ENCODE measurements around the gene ADGB. TPM values are rescaled to one million over a fixed set of nuclear protein-coding genes. Genes with fewer than 3 reads are reported as not detected.

ADGB gene
- total and polyA plus RNA-seq, 2 donors (not counting 1 experiment from before 2014, with no cell fraction given), result not detected

DNA sequence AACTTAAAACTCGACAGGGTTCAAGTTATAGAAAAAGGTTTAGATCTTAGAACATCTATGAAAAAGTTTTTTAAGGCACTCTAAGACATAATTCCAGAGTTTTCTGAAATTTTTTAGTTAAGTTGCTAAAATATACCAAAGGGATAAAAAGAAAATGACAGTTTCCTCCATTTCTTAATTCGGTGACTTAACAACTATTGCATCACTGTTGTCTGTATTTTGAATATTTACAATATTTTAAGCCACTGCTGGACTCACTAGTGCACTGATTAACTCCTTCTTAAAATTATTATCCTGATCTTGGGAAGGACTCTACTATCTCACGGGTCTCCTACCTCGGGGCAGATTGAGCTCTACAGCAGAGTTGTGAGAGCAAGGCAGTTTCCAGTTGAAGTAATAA lies 91.0 kb downstream of the ADGB start:
- H3K9ac ChIP-seq (ENCODE audit: low read length), result no peak overlapping the region
- H4K20me1 ChIP-seq (ENCODE audit: control insufficient read depth, insufficient read depth, low read length, poor library complexity, severe bottlenecking), result no peaks in the 10 kb centered on the region
- Mint-ChIP-seq H3K27ac (no peak overlapping the region), H3K9me3 (ENCODE audit: insufficient read depth) (no peaks in the 10 kb centered on the region), H3K27me3 (no peaks in the 10 kb centered on the region), H3K4me3 (no peak overlapping the region), H3K4me1 (no peaks in the 10 kb centered on the region)
- ChIA-PET CTCF (no interaction called here), POLR2A (no interaction called here)
- H3K27ac ChIP-seq (ENCODE audit: low read length in 2 of 2), result no peak overlapping the region
- no peaks in the 10 kb centered on the region for H3K36me3 ChIP-seq (replicated peaks in 1 of 2; ENCODE audit: control extremely low read depth in 1 of 2, control insufficient read depth in 1 of 2, extremely low read depth in 1 of 2, insufficient read depth in 2 of 2, low read length in 1 of 2)
- H3K79me2 ChIP-seq (ENCODE audit: control insufficient read depth, insufficient read depth, low read length), result no peaks in the 10 kb centered on the region
- no peaks in the 10 kb centered on the region for H3K4me1 ChIP-seq (ENCODE audit: control insufficient read depth in 2 of 2, insufficient read depth in 2 of 2, low read length in 2 of 2)
- DNase-seq, result no peak
- intact Hi-C loops (cut with micrococcal nuclease), result no loop called here
- no peaks in the 10 kb centered on the region for H3K9me3 ChIP-seq (ENCODE audit: control extremely low read depth in 1 of 3, control insufficient read depth in 2 of 3, insufficient read depth in 1 of 3, low read length in 2 of 3)
- H3K4me3 ChIP-seq (ENCODE audit: control extremely low read depth in 1 of 5, extremely low read depth in 1 of 5, insufficient read depth in 1 of 5, low read depth in 2 of 5, low read length in 4 of 5), result no peak overlapping the region
- no peaks in the 10 kb centered on the region for H3K27me3 ChIP-seq (replicated peaks in 1 of 4; ENCODE audit: control extremely low read depth in 1 of 4, control insufficient read depth in 3 of 4, insufficient read depth in 4 of 4, low read length in 3 of 4)
- ATAC-seq (ENCODE audit: low read depth), result no peak
- no CpG with 5 or more reads among the region's 4 CpGs for WGBS (ENCODE audit: insufficient coverage)
- no peak for TF ChIP-seq EZH2 (IDR thresholded peaks at IDR 0.05; ENCODE audit: borderline replicate concordance, insufficient read depth, low read depth, low read length, poor library complexity, severe bottlenecking)
- TF ChIP-seq, protein P1, sequence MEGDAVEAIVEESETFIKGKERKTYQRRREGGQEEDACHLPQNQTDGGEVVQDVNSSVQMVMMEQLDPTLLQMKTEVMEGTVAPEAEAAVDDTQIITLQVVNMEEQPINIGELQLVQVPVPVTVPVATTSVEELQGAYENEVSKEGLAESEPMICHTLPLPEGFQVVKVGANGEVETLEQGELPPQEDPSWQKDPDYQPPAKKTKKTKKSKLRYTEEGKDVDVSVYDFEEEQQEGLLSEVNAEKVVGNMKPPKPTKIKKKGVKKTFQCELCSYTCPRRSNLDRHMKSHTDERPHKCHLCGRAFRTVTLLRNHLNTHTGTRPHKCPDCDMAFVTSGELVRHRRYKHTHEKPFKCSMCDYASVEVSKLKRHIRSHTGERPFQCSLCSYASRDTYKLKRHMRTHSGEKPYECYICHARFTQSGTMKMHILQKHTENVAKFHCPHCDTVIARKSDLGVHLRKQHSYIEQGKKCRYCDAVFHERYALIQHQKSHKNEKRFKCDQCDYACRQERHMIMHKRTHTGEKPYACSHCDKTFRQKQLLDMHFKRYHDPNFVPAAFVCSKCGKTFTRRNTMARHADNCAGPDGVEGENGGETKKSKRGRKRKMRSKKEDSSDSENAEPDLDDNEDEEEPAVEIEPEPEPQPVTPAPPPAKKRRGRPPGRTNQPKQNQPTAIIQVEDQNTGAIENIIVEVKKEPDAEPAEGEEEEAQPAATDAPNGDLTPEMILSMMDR (IDR thresholded peaks at IDR 0.05), result no peak
- no peak overlapping the region for H2AFZ ChIP-seq (ENCODE audit: insufficient read depth, low read depth, low read length, poor library complexity, severe bottlenecking)
- H3K4me2 ChIP-seq (replicated peaks; ENCODE audit: low read depth, low read length, poor library complexity, severe bottlenecking), result no peak overlapping the region

GRCh38 chr6:146693342-146693741 lies 94.6 kb downstream of the ADGB start:
- no peak overlapping the region for H2AFZ ChIP-seq (ENCODE audit: insufficient read depth, low read depth, low read length, poor library complexity, severe bottlenecking)
- H3K79me2 ChIP-seq (ENCODE audit: control insufficient read depth, insufficient read depth, low read length), result no peaks in the 10 kb centered on the region
- no peak for DNase-seq
- no peaks in the 10 kb centered on the region for H3K4me1 ChIP-seq (ENCODE audit: control insufficient read depth in 2 of 2, insufficient read depth in 2 of 2, low read length in 2 of 2)
- H3K9me3 Mint-ChIP-seq (ENCODE audit: insufficient read depth), result no peaks in the 10 kb centered on the region
- H3K4me3 ChIP-seq (ENCODE audit: control extremely low read depth in 1 of 5, extremely low read depth in 1 of 5, insufficient read depth in 1 of 5, low read depth in 2 of 5, low read length in 4 of 5), result no peak overlapping the region
- H3K4me1 Mint-ChIP-seq, result no peaks in the 10 kb centered on the region
- ATAC-seq (ENCODE audit: low read depth), result no peak
- intact Hi-C loops (cut with micrococcal nuclease), result no loop called here
- H3K4me3 Mint-ChIP-seq, result no peak overlapping the region
- no peak overlapping the region for H3K9ac ChIP-seq (ENCODE audit: low read length)
- TF ChIP-seq, protein P1 (IDR thresholded peaks at IDR 0.05), result no peak
- TF ChIP-seq EZH2 (IDR thresholded peaks at IDR 0.05; ENCODE audit: borderline replicate concordance, insufficient read depth, low read depth, low read length, poor library complexity, severe bottlenecking), result no peak
- ChIA-PET POLR2A (no interaction called here), CTCF (no interaction called here)
- H4K20me1 ChIP-seq (ENCODE audit: control insufficient read depth, insufficient read depth, low read length, poor library complexity, severe bottlenecking), result no peaks in the 10 kb centered on the region
- H3K36me3 ChIP-seq (replicated peaks in 1 of 2; ENCODE audit: control extremely low read depth in 1 of 2, control insufficient read depth in 1 of 2, extremely low read depth in 1 of 2, insufficient read depth in 2 of 2, low read length in 1 of 2), result no peaks in the 10 kb centered on the region
- no peaks in the 10 kb centered on the region for H3K27me3 ChIP-seq (replicated peaks in 1 of 4; ENCODE audit: control extremely low read depth in 1 of 4, control insufficient read depth in 3 of 4, insufficient read depth in 4 of 4, low read length in 3 of 4)
- H3K27ac Mint-ChIP-seq, result no peak overlapping the region
- 86% methylated on average over 1 of the region's 4 CpGs for WGBS (ENCODE audit: insufficient coverage)
- H3K27me3 Mint-ChIP-seq, result no peaks in the 10 kb centered on the region
- H3K4me2 ChIP-seq (replicated peaks; ENCODE audit: low read depth, low read length, poor library complexity, severe bottlenecking), result no peak overlapping the region
- H3K9me3 ChIP-seq (ENCODE audit: control extremely low read depth in 1 of 3, control insufficient read depth in 2 of 3, insufficient read depth in 1 of 3, low read length in 2 of 3), result no peaks in the 10 kb centered on the region
- H3K27ac ChIP-seq (ENCODE audit: low read length in 2 of 2), result no peak overlapping the region

All from B cell (primary cell).